Testis (tissue), 3 donors: ENCODE results near the gene MGA. TPM values are rescaled to one million over a fixed set of nuclear protein-coding genes. Genes with fewer than 3 reads are reported as not detected.

Experiments used
- DNase-seq: peaks from one replicate; pipeline ENCODE4 v3.0.0-alpha.2; 2019
- H3K27ac ChIP-seq, 2 donors: fragments of 200-600 bp; sonication (generic); one replicate each; pipeline ENCODE4 v1.5.1; 2019
- H3K27me3 ChIP-seq: fragments of 200-600 bp; sonication (generic); one replicate; pipeline ENCODE4 v1.5.1; 2019
- H3K36me3 ChIP-seq: fragments of 200-600 bp; sonication (generic); one replicate; pipeline ENCODE4 v1.5.1; 2017; ENCODE audit warnings: low read depth; ENCODE audit errors: missing control alignments
- H3K4me1 ChIP-seq: fragments of 200-600 bp; sonication (generic); one replicate; pipeline ENCODE4 v1.5.1; 2019
- H3K4me3 ChIP-seq, 2 donors: fragments of 200-600 bp; sonication (generic); one replicate each; pipeline ENCODE4 v1.5.1; 2017 to 2019
- H3K9me3 ChIP-seq: fragments of 200-600 bp; sonication (generic); one replicate; pipeline ENCODE4 v1.5.1; 2017
- POLR2A ChIP-seq: fragments of 450-650 bp; IDR thresholded peaks from one replicate; pipeline ENCODE4 v1.6.1; 2017; ENCODE audit warnings: antibody characterized with exemption, mild to moderate bottlenecking, moderate library complexity
- WGBS, 2 donors: methylation state at CpG; one replicate each; pipeline ENCODE4 v1.1.5; 2018; 5-methylcytosine and 5-hydroxymethylcytosine counted together
- intact Hi-C: fragments of 100-400 bp; cut with DNase I; formaldehyde crosslinking; loops from one replicate; pipeline ENCODE4 v1.15.1; 2023; ENCODE audit warnings: low total_unique reads
- polyA plus RNA-seq: library from polyadenylated mRNA; stranded (reverse); fragments of 350-450 nt; fragmentation: Illumina TruSeq; extraction: RNeasy Lipid Tissue Mini Kit (QIAGEN cat#74804); gene quantifications from one replicate; pipeline ENCODE4 v1.2.3, GENCODE V29; 2014; ENCODE audit warnings: low read depth, low replicate concordance; ENCODE audit not compliant: insufficient read depth
- total RNA-seq, 2 donors: library from RNA; depleted of rRNA; stranded (reverse); fragments of >200 nt; gene quantifications; one replicate each; pipeline ENCODE4 v1.2.3, GENCODE V29; 2016
- TF ChIP-seq, protein P1 (sequence below), 3 experiments: fragments of 450-650 bp in 2 of 3; fragments of 200-600 bp in 1 of 3; sonication (generic) in 1 of 3; IDR thresholded peaks; one replicate each; pipeline ENCODE4 v1.5.1; 2016 to 2019; ENCODE audit warnings: antibody characterized with exemption in 3 of 3, mild to moderate bottlenecking in 2 of 3, moderate library complexity in 1 of 3

The MGA gene
- total and polyA plus RNA-seq, 3 donors from 2014 or later: 20.3 to 90.2 (median 78.1) TPM

DNA sequence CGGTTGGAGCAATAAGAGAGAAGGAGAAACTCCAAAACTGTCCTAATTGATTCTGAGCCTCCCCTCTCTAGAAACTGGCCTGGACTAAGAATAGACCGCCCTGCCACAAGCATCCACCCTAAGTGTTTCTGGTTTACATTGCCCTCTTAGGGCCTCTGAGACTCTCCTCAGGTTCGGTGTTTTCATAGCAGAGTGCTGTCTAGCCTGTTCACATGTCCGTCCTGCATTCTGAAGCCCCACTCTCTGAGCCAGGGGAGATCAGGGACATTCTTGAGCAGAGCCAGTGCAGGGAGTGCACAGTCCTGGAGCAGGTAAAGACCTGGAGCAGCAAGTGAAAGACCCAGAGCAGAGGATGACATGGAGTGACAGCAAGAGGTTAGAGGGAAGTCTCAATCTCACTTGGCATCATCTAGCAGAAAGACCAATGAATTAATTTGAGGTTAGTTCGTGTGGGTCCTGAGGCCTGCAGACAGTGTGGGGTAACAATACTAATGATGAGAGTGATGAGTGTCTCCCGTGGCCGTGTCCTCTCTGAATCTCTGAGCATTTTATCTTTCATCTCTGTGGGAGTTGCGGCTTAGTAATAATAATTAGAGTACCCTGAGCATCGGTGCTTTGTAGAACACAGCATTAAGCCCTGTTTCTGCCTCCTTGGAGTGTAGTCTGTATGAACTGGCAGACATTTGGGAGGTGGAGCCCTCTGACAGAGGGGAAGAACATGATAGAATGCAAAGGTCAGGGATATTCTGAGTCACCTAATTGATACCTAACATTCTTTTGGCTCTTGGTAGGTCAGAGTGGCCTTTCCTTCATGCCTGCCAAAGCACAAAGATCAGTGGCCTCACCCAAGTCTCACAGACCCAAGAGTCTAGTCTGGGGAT lies 138.6 kb downstream of the MGA start:
- DNase-seq: no peak
- no peak overlapping the region for H3K27ac ChIP-seq
- H3K9me3 ChIP-seq: no peaks in the 10 kb centered on the region
- no peaks in the 10 kb centered on the region for H3K36me3 ChIP-seq
- TF ChIP-seq, protein P1, sequence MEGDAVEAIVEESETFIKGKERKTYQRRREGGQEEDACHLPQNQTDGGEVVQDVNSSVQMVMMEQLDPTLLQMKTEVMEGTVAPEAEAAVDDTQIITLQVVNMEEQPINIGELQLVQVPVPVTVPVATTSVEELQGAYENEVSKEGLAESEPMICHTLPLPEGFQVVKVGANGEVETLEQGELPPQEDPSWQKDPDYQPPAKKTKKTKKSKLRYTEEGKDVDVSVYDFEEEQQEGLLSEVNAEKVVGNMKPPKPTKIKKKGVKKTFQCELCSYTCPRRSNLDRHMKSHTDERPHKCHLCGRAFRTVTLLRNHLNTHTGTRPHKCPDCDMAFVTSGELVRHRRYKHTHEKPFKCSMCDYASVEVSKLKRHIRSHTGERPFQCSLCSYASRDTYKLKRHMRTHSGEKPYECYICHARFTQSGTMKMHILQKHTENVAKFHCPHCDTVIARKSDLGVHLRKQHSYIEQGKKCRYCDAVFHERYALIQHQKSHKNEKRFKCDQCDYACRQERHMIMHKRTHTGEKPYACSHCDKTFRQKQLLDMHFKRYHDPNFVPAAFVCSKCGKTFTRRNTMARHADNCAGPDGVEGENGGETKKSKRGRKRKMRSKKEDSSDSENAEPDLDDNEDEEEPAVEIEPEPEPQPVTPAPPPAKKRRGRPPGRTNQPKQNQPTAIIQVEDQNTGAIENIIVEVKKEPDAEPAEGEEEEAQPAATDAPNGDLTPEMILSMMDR (IDR thresholded peaks at IDR 0.05): no peak
- no peak for TF ChIP-seq POLR2A
- intact Hi-C loops: no loop called here
- H3K27me3 ChIP-seq: no peaks in the 10 kb centered on the region
- 58 to 71% methylated on average over 9 of the region's 9 CpGs for WGBS, 2 donors
- H3K4me1 ChIP-seq: peaks cover 33% of the 10 kb centered on the region
- H3K4me3 ChIP-seq: no peak overlapping the region

DNA sequence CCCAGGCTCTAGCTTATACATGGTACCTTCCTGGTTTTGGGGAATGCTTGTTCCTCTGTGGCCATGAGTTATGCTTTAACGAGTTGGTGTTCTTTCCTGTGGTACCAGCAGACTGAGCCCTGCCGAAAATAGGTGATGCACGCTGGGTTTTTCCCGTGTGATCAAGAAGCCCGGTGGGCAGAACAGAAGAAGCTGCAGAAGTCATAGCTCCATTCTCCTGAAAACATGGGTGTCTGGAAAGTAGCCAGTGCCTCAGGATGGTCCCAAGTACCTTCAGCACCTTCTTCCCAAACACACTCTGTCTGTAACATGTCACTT lies 139.2 kb downstream of the MGA start:
- Histone ChIP-seq H3K9me3 (no peaks in the 10 kb centered on the region), H3K27me3 (no peaks in the 10 kb centered on the region), H3K36me3 (no peaks in the 10 kb centered on the region), H3K4me3 (no peak overlapping the region), H3K27ac (no peak overlapping the region), H3K4me1 (peaks cover 37% of the 10 kb centered on the region)
- WGBS, 2 donors: 82 to 83% methylated on average over 5 of the region's 5 CpGs
- TF ChIP-seq, protein P1 (IDR thresholded peaks at IDR 0.05): no peak
- no peak for TF ChIP-seq POLR2A
- intact Hi-C loops: no loop called here
- no peak for DNase-seq

DNA sequence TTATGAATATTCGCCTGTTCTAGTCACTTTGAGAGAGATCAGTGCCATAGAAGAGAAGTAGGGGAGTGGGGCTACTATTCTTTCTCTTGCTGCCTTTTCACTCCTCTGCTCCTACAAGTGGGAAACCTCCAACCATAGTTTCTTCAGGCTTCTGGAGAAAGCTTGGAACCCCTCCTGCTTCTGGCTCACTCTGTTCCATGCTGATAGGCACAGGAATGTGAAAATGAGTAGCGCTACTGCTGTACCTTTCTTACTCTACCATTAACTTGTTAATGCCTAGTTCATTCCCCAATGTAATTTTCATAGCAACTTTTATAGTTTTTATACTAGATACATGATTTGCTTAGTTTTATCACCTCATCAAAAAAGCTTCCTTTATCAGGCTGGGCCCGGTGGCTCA lies 141.0 kb downstream of the MGA start:
- no peaks in the 10 kb centered on the region for H3K9me3 ChIP-seq
- H3K27ac ChIP-seq: no peak overlapping the region
- H3K4me3 ChIP-seq: no peak overlapping the region
- DNase-seq: no peak
- no peak for TF ChIP-seq POLR2A
- TF ChIP-seq, protein P1 (IDR thresholded peaks at IDR 0.05): no peak
- WGBS, 2 donors: 70 to 73% methylated on average over 3 of the region's 3 CpGs
- H3K4me1 ChIP-seq: peaks cover 44% of the 10 kb centered on the region
- intact Hi-C loops: no loop called here
- H3K36me3 ChIP-seq: no peaks in the 10 kb centered on the region
- H3K27me3 ChIP-seq: no peaks in the 10 kb centered on the region

DNA sequence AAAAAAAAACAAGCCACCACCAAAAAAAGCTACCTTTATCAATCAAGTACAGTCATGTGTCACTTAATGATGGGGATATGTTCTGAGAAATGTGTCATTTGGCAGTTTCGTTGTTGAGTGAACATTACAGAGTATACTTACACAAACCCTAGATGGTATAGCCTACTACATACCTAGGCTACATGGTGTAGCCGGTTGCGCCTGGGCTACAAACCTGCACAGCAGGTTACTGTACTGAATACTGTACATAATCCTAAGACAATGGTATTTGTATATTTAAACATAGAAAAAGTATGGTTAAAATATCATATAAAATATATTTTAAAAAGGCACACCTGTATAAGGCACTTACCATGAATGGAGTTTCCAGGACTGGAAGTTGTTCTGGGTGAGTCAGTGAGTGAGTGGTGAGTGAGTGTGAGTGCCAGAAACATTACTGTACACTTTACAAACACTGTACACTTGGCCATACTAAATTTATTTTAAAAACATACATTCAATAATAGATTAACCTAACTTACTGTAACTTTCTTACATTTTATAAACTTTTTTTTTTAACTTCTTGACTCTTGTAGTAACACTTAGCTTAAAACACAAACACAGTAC lies 141.7 kb downstream of the MGA start:
- Histone ChIP-seq H3K4me3 (no peak overlapping the region), H3K27me3 (no peaks in the 10 kb centered on the region), H3K9me3 (no peaks in the 10 kb centered on the region), H3K27ac (no peak overlapping the region), H3K36me3 (no peaks in the 10 kb centered on the region), H3K4me1 (peaks cover 44% of the 10 kb centered on the region)
- no peak for DNase-seq
- intact Hi-C loops: no loop called here
- WGBS, 2 donors: 93 to 94% methylated on average over 3 of the region's 3 CpGs
- TF ChIP-seq POLR2A: no peak
- TF ChIP-seq, protein P1 (IDR thresholded peaks at IDR 0.05): no peak
